AG04450 (cell line): Measurements from ENCODE around the gene CLDN34. TPM values are rescaled to one million over a fixed set of nuclear protein-coding genes. Genes with fewer than 3 reads are reported as not detected.

ENCODE experiments used
- CTCF ChIA-PET: fragments of 300-600, 350-600 bp; formaldehyde crosslinking; extraction: SDS; loops from one replicate; lab custom pipeline; 2022; ENCODE audit warnings: antibody characterized with exemption, inconsistent platforms; lab: Charles Lee
- POLR2A ChIA-PET: fragments of 350-600 bp; formaldehyde crosslinking; extraction: SDS; loops from one replicate; lab custom pipeline; 2021; ENCODE audit warnings: antibody characterized with exemption, inconsistent platforms; lab: Yijun Ruan, JAX
- DNase-seq: peaks from one replicate; pipeline ENCODE4 v3.0.0-alpha.2; 2011; ENCODE audit warnings: low read depth, low spot score
- H3K27ac ChIP-seq: one replicate; pipeline ENCODE4 v1.5.1; 2012; ENCODE audit warnings: low read depth, low read length, control low read depth
- H3K27me3 ChIP-seq: one replicate; pipeline ENCODE4 v1.6.0; 2012; ENCODE audit warnings: low read length; ENCODE audit not compliant: control insufficient read depth, insufficient read depth
- H3K4me3 ChIP-seq: 2 replicates; pipeline ENCODE4 v1.5.1; 2011; ENCODE audit warnings: mild to moderate bottlenecking, low read depth, low read length, control low read depth
- H3K9me3 ChIP-seq: 2 replicates; pipeline ENCODE4 v1.5.1; 2012; ENCODE audit warnings: low read length; ENCODE audit not compliant: control insufficient read depth, insufficient read depth
- polyA plus RNA-seq: library from polyadenylated mRNA; depleted of rRNA; stranded (reverse); fragments of >200 nt; gene quantifications from 2 replicates; pipeline ENCODE4 v1.2.3, GENCODE V29; 2011
- TF ChIP-seq, protein P1 (sequence below): IDR thresholded peaks from 2 replicates; pipeline ENCODE4 v1.5.1; 2011; ENCODE audit warnings: low read depth, low read length, control low read depth, inconsistent platforms

CLDN34 gene
- polyA plus RNA-seq, 1 experiment, result 0.11 TPM

DNA sequence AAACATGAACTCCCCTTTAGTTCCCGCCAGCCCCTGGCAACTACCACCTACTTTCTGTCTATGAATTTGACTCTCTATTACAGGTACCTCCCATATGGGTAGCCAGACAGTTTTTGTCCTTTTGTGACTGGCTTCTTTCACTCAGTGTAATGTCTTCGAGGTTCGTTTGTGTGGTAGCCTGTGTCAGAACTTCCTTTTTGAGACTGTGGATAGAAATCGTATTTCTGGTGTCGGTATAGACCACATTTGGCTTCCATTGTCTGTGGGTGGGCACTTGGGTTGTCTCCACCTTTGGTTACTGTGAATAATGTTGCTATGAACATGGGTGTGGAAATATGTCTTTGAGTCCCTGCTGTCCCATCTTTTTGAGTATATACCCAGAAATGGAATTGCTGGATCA, 5.4 kb upstream of the CLDN34 start:
- POLR2A ChIA-PET, result no interaction called here
- TF ChIP-seq, protein P1, sequence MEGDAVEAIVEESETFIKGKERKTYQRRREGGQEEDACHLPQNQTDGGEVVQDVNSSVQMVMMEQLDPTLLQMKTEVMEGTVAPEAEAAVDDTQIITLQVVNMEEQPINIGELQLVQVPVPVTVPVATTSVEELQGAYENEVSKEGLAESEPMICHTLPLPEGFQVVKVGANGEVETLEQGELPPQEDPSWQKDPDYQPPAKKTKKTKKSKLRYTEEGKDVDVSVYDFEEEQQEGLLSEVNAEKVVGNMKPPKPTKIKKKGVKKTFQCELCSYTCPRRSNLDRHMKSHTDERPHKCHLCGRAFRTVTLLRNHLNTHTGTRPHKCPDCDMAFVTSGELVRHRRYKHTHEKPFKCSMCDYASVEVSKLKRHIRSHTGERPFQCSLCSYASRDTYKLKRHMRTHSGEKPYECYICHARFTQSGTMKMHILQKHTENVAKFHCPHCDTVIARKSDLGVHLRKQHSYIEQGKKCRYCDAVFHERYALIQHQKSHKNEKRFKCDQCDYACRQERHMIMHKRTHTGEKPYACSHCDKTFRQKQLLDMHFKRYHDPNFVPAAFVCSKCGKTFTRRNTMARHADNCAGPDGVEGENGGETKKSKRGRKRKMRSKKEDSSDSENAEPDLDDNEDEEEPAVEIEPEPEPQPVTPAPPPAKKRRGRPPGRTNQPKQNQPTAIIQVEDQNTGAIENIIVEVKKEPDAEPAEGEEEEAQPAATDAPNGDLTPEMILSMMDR, result no peak
- Histone ChIP-seq H3K27ac (no peak overlapping the region), H3K4me3 (no peak overlapping the region), H3K9me3 (no peaks in the 10 kb centered on the region), H3K27me3 (no peaks in the 10 kb centered on the region)
- CTCF ChIA-PET, result no interaction called here
- no peak for DNase-seq

DNA sequence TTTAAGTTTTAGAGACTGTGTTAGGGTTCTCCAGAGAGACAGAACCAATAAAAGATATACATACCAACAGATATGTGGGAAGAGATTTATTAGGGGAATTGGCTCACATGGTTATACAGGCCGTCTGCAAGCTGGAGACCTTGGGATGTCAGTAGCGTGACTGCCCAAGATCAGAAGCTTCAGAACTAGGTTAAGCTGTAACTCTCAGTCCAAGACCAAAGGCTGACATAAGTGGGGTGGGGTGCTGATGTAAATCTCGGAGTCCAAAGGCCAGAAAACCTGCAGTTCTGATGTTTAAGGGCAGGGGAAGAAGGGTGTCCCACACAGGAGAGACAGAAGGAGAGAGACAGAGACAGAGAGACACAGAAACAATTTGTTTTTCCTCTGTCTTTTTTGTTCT, 10.5 kb downstream of the CLDN34 start:
- CTCF ChIA-PET, result no interaction called here

GRCh38 chrX:9980401-9980800, 13.2 kb downstream of the CLDN34 start:
- TF ChIP-seq, protein P1, result no peak
- H3K4me3 ChIP-seq, result no peak overlapping the region
- CTCF ChIA-PET, result interaction anchor here (0.6 to 2.0 kb wide), 2 partner anchors 140 to 1103 kb away, joined by 6 to 9 read pairs; no protein-coding TSS in a partner anchor
- POLR2A ChIA-PET, result no interaction called here
- peaks cover 3% of the 10 kb centered on the region; the same call in 1 of the 2 replicates for H3K9me3 ChIP-seq
- no peak for DNase-seq
- H3K27ac ChIP-seq, result no peak overlapping the region
- no peaks in the 10 kb centered on the region for H3K27me3 ChIP-seq

More for the DNA sequence above, 10.5 kb downstream of the CLDN34 start:
- Histone ChIP-seq H3K27me3 (no peaks in the 10 kb centered on the region), H3K9me3 (peaks cover 4% of the 10 kb centered on the region), H3K4me3 (no peak overlapping the region), H3K27ac (no peak overlapping the region)
- DNase-seq, result no peak
- POLR2A ChIA-PET, result no interaction called here
- TF ChIP-seq, protein P1, result no peak

GRCh38 chrX:9980927-9981326, 13.8 kb downstream of the CLDN34 start:
- CTCF ChIA-PET, result interaction anchor here (0.6 kb wide), 1 partner anchor 1102 kb away, joined by 6 read pairs; no protein-coding TSS in a partner anchor
- no peak overlapping the region for H3K4me3 ChIP-seq
- POLR2A ChIA-PET, result no interaction called here

DNA sequence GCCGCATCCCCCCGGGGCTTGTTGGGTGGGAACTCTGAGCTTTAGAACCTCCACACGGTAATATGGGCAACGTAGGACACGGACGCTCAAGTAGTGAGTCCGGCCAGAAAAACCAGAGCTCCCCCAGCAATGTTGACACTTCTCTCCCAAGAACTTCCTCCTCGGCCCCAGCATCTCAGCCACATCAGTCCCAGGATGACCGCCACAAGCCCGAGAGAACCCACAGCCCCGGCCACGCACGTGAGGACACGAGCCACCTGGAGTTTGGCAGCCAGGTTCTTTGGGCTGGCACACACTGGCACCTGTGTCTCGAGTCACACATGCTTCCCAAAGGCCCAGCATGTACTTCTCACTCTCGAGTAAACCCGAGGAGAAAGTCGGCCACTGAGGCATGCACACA, 16.3 kb downstream of the CLDN34 start:
- TF ChIP-seq, protein P1, result no peak
- peaks cover 3% of the 10 kb centered on the region; the same call in 1 of the 2 replicates for H3K9me3 ChIP-seq
- ChIA-PET POLR2A (no interaction called here), CTCF (interaction anchor here (2.2 kb wide), 1 partner anchor 136 kb away, joined by 9 read pairs; no protein-coding TSS in a partner anchor)
- no peak for DNase-seq
- H3K4me3 ChIP-seq, result no peak overlapping the region
- no peaks in the 10 kb centered on the region for H3K27me3 ChIP-seq
- H3K27ac ChIP-seq, result no peak overlapping the region

More at GRCh38 chrX:9980927-9981326, 13.8 kb downstream of the CLDN34 start:
- no peak for DNase-seq
- Histone ChIP-seq H3K9me3 (peaks cover 3% of the 10 kb centered on the region; the same call in 1 of the 2 replicates), H3K27me3 (no peaks in the 10 kb centered on the region), H3K27ac (no peak overlapping the region)
- TF ChIP-seq, protein P1, result no peak
